ENCODE measurements around the gene MYO16. TPM values are rescaled to one million over a fixed set of nuclear protein-coding genes. Genes with fewer than 3 reads are reported as not detected.

Gene MYO16
- total RNA-seq, 2 experiments from 2014 or later: 0.53 to 1.1 TPM

- no peaks in the 10 kb centered on the region for H3K36me3 Mint-ChIP-seq
- no peak overlapping the region for H3K4me3 Mint-ChIP-seq
- DNase-seq: no peak
- no peak overlapping the region for H3K27ac Mint-ChIP-seq
- H3K27me3 Mint-ChIP-seq: no peaks in the 10 kb centered on the region
- no peak for ATAC-seq (ENCODE audit: low read depth)
- no peaks in the 10 kb centered on the region for H3K4me1 Mint-ChIP-seq
- POLR2A ChIA-PET: no interaction called here
- H3K9me3 Mint-ChIP-seq: no peaks in the 10 kb centered on the region
Measured at GRCh38 chr13:108676620-108677019, 47.2 kb downstream of the MYO16 start.

- Mint-ChIP-seq H3K27ac (no peak overlapping the region), H3K27me3 (no peaks in the 10 kb centered on the region), H3K4me3 (no peak overlapping the region), H3K36me3 (no peaks in the 10 kb centered on the region), H3K9me3 (no peaks in the 10 kb centered on the region), H3K4me1 (no peaks in the 10 kb centered on the region)
- no peak for ATAC-seq (ENCODE audit: low read depth)
- POLR2A ChIA-PET: no interaction called here
- no peak for DNase-seq
Measured at GRCh38 chr13:108677806-108678205, 48.4 kb downstream of the MYO16 start.

GRCh38 chr13:108680011-108680410 is 50.6 kb downstream of the MYO16 start:
- POLR2A ChIA-PET: no interaction called here
- DNase-seq (no peak), ATAC-seq (ENCODE audit: low read depth) (no peak)
- no peak overlapping the region for H3K27ac Mint-ChIP-seq
- H3K9me3 Mint-ChIP-seq: no peaks in the 10 kb centered on the region
- H3K4me3 Mint-ChIP-seq: no peak overlapping the region
- no peaks in the 10 kb centered on the region for H3K36me3 Mint-ChIP-seq
- no peaks in the 10 kb centered on the region for H3K27me3 Mint-ChIP-seq
- H3K4me1 Mint-ChIP-seq: no peaks in the 10 kb centered on the region

- POLR2A ChIA-PET: no interaction called here
- H3K4me1 Mint-ChIP-seq: no peaks in the 10 kb centered on the region
- no peaks in the 10 kb centered on the region for H3K9me3 Mint-ChIP-seq
- no peak overlapping the region for H3K27ac Mint-ChIP-seq
- no peak for ATAC-seq (ENCODE audit: low read depth)
- no peak for DNase-seq
- no peak overlapping the region for H3K4me3 Mint-ChIP-seq
- H3K27me3 Mint-ChIP-seq: no peaks in the 10 kb centered on the region
- H3K36me3 Mint-ChIP-seq: no peaks in the 10 kb centered on the region
Measured at GRCh38 chr13:108681986-108682575, 52.7 kb downstream of the MYO16 start.

- DNase-seq: no peak
- no peak for ATAC-seq (ENCODE audit: low read depth)
- H3K36me3 Mint-ChIP-seq: no peaks in the 10 kb centered on the region
- no peaks in the 10 kb centered on the region for H3K27me3 Mint-ChIP-seq
- H3K27ac Mint-ChIP-seq: no peak overlapping the region
- H3K4me3 Mint-ChIP-seq: no peak overlapping the region
- POLR2A ChIA-PET: no interaction called here
- H3K9me3 Mint-ChIP-seq: no peaks in the 10 kb centered on the region
- H3K4me1 Mint-ChIP-seq: no peaks in the 10 kb centered on the region
Measured at GRCh38 chr13:108682714-108683113, 53.3 kb downstream of the MYO16 start.

GRCh38 chr13:108686027-108686426 is 56.6 kb downstream of the MYO16 start:
- Mint-ChIP-seq H3K4me1 (no peaks in the 10 kb centered on the region), H3K27me3 (no peaks in the 10 kb centered on the region), H3K36me3 (no peaks in the 10 kb centered on the region), H3K4me3 (no peak overlapping the region), H3K27ac (no peak overlapping the region), H3K9me3 (no peaks in the 10 kb centered on the region)
- no peak for DNase-seq
- POLR2A ChIA-PET: no interaction called here
- ATAC-seq (ENCODE audit: low read depth): no peak

GRCh38 chr13:108690726-108691125 is 61.3 kb downstream of the MYO16 start:
- Mint-ChIP-seq H3K27ac (no peak overlapping the region), H3K9me3 (no peaks in the 10 kb centered on the region), H3K4me3 (no peak overlapping the region), H3K36me3 (no peaks in the 10 kb centered on the region), H3K27me3 (no peaks in the 10 kb centered on the region), H3K4me1 (no peaks in the 10 kb centered on the region)
- POLR2A ChIA-PET: no interaction called here
- ATAC-seq (ENCODE audit: low read depth): no peak
- no peak for DNase-seq

GRCh38 chr13:108700422-108701170 is 71.2 kb downstream of the MYO16 start:
- Mint-ChIP-seq H3K9me3 (peaks cover 5% of the 10 kb centered on the region), H3K27me3 (no peaks in the 10 kb centered on the region), H3K4me1 (no peaks in the 10 kb centered on the region), H3K27ac (no peak overlapping the region), H3K36me3 (no peaks in the 10 kb centered on the region), H3K4me3 (no peak overlapping the region)
- ATAC-seq (ENCODE audit: low read depth) (no peak), DNase-seq (no peak)
- POLR2A ChIA-PET: no interaction called here

- POLR2A ChIA-PET: no interaction called here
- no peak for ATAC-seq (ENCODE audit: low read depth)
Measured at GRCh38 chr13:108702171-108702570, 72.8 kb downstream of the MYO16 start.

GRCh38 chr13:108705031-108705430 is 75.6 kb downstream of the MYO16 start:
- POLR2A ChIA-PET: no interaction called here
- no peaks in the 10 kb centered on the region for H3K27me3 Mint-ChIP-seq
- no peaks in the 10 kb centered on the region for H3K4me1 Mint-ChIP-seq
- DNase-seq (no peak), ATAC-seq (ENCODE audit: low read depth) (no peak)
- H3K36me3 Mint-ChIP-seq: no peaks in the 10 kb centered on the region
- H3K27ac Mint-ChIP-seq: no peak overlapping the region
- peaks cover 5% of the 10 kb centered on the region for H3K9me3 Mint-ChIP-seq
- H3K4me3 Mint-ChIP-seq: no peak overlapping the region

More at GRCh38 chr13:108702171-108702570, 72.8 kb downstream of the MYO16 start:
- Mint-ChIP-seq H3K9me3 (peaks cover 5% of the 10 kb centered on the region), H3K36me3 (no peaks in the 10 kb centered on the region), H3K4me3 (no peak overlapping the region), H3K4me1 (no peaks in the 10 kb centered on the region), H3K27me3 (no peaks in the 10 kb centered on the region), H3K27ac (no peak overlapping the region)
- DNase-seq: no peak

GRCh38 chr13:108707584-108707983 is 78.2 kb downstream of the MYO16 start:
- Mint-ChIP-seq H3K4me3 (no peak overlapping the region), H3K27ac (no peak overlapping the region), H3K4me1 (no peaks in the 10 kb centered on the region), H3K27me3 (no peaks in the 10 kb centered on the region), H3K36me3 (no peaks in the 10 kb centered on the region), H3K9me3 (peaks cover 2% of the 10 kb centered on the region)
- POLR2A ChIA-PET: no interaction called here
- DNase-seq (no peak), ATAC-seq (ENCODE audit: low read depth) (no peak)

GRCh38 chr13:108708921-108709320 is 79.5 kb downstream of the MYO16 start:
- Mint-ChIP-seq H3K27ac (no peak overlapping the region), H3K36me3 (no peaks in the 10 kb centered on the region), H3K27me3 (no peaks in the 10 kb centered on the region), H3K4me1 (no peaks in the 10 kb centered on the region), H3K9me3 (peaks cover 2% of the 10 kb centered on the region), H3K4me3 (no peak overlapping the region)
- ATAC-seq (ENCODE audit: low read depth): no peak
- DNase-seq: no peak
- POLR2A ChIA-PET: no interaction called here

GRCh38 chr13:108711386-108711785 is 82.0 kb downstream of the MYO16 start:
- ATAC-seq (ENCODE audit: low read depth): no peak
- Mint-ChIP-seq H3K4me3 (no peak overlapping the region), H3K27me3 (no peaks in the 10 kb centered on the region), H3K27ac (no peak overlapping the region), H3K36me3 (no peaks in the 10 kb centered on the region), H3K9me3 (peaks cover 1% of the 10 kb centered on the region), H3K4me1 (no peaks in the 10 kb centered on the region)
- DNase-seq: no peak
- POLR2A ChIA-PET: no interaction called here

GRCh38 chr13:108725471-108725870 is 96.1 kb downstream of the MYO16 start:
- no peaks in the 10 kb centered on the region for H3K36me3 Mint-ChIP-seq
- no peak overlapping the region for H3K4me3 Mint-ChIP-seq
- DNase-seq (no peak), ATAC-seq (ENCODE audit: low read depth) (no peak)
- H3K27ac Mint-ChIP-seq: no peak overlapping the region
- H3K9me3 Mint-ChIP-seq: no peaks in the 10 kb centered on the region
- POLR2A ChIA-PET: no interaction called here
- no peaks in the 10 kb centered on the region for H3K4me1 Mint-ChIP-seq
- H3K27me3 Mint-ChIP-seq: no peaks in the 10 kb centered on the region
